ENCODE data around the gene DNAJB7.
A peak's percentile ranks its signal among the peaks of the same experiment; 100 is the strongest.

Gene DNAJB7

DNA sequence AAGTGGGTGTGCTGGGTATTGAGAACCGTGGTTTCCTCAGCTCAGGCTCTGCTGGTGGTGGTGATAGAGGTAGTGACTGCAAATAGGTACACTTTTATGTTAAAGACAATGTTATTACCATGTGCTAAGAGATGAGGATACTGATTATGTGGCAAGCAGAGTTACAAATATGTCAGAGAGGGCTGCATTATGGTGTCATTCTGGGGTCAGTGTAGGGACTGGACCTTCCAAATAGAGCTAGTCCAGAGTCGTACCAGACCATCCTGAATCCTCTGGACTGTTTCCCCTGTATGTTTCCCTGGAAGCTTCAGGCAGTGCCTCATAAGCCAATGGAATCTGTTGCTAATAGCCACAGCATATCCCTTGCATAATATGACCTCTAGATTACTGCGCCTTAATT, at the start of gene DNAJB7:
DNAJB7 (minus strand) TSS at position 101 of the 400 bp plus-strand sequence. CDS start 119 bp downstream, outside the sequence.
- H3K27ac Mint-ChIP-seq, result no peak within 1 kb of the TSS
- H3K27me3 Mint-ChIP-seq (ENCODE audit: low read depth), result no peaks in the 10 kb centered on the region
- peak within 1 kb of the TSS; percentile 33 to 64 (median 57) for H3K4me3 Mint-ChIP-seq
- TF ChIP-seq CTCF (IDR thresholded peaks at IDR 0.05; ENCODE audit: unreplicated experiment in 3 of 3), result no peak
- H3K4me1 Mint-ChIP-seq, result no peaks in the 10 kb centered on the region
- H3K9me3 Mint-ChIP-seq, result no peaks in the 10 kb centered on the region
- peaks cover 14% of the 10 kb centered on the region for H3K36me3 Mint-ChIP-seq (ENCODE audit: low read depth)

DNA sequence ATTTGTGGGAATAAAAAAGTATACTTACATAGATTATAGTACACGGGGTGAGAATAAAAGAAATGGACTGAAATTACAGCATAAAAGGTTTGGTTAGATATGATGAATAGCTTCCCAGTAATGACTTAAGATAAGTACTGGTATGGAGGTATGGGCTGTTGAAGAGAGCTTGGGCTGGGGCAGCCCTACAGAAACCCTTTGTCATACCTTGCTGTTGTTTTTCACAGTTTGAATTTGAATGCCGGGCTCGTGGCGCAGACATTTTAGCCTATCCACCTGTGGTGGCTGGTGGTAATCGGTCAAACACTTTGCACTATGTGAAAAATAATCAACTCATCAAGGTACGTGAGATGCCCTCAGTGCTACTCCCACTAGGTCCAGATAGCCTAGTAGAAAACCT, 47.0 kb upstream of the DNAJB7 start:
- no peaks in the 10 kb centered on the region for H3K27me3 Mint-ChIP-seq (ENCODE audit: low read depth)
- TF ChIP-seq CTCF (IDR thresholded peaks at IDR 0.05; ENCODE audit: unreplicated experiment in 3 of 3), result no peak
- H3K36me3 Mint-ChIP-seq (ENCODE audit: low read depth), result peaks cover 44% of the 10 kb centered on the region
- H3K4me3 Mint-ChIP-seq, result no peak overlapping the region
- H3K9me3 Mint-ChIP-seq, result no peaks in the 10 kb centered on the region
- no peak overlapping the region for H3K27ac Mint-ChIP-seq
- no peaks in the 10 kb centered on the region for H3K4me1 Mint-ChIP-seq

DNA sequence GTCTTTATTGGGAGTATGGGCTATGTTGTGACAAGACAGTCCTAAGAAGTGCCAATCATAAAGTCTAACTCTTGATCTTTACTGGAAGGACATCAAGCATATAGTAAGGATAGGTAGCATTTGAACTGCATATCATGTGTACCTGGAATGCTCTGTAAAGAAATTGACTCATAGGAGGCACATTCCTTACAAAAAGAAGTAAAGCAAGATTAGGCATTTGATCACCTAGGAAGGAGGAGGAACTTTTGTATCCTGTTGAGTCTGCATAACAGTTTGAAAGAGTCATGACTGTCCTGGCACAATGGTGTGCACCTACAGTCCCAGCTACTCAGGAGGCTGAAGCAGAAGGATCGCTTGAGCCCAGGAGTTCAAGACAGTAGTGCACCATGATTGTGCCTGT, 42.2 kb upstream of the DNAJB7 start:
- Mint-ChIP-seq H3K4me3 (no peak overlapping the region), H3K27me3 (ENCODE audit: low read depth) (no peaks in the 10 kb centered on the region), H3K4me1 (no peaks in the 10 kb centered on the region), H3K9me3 (no peaks in the 10 kb centered on the region), H3K27ac (no peak overlapping the region), H3K36me3 (ENCODE audit: low read depth) (peaks cover 30% of the 10 kb centered on the region)
- TF ChIP-seq CTCF (IDR thresholded peaks at IDR 0.05; ENCODE audit: unreplicated experiment in 3 of 3), result no peak

GRCh38 chr22:40898850-40899357, 37.0 kb upstream of the DNAJB7 start:
- peak; percentile 53 to 59 (median 53) for TF ChIP-seq CTCF (IDR thresholded peaks at IDR 0.05; ENCODE audit: unreplicated experiment in 3 of 3)
- no peak overlapping the region for H3K4me3 Mint-ChIP-seq
- peak overlapping the region in 2 of 3 experiments; percentile 8 to 45 for H3K27ac Mint-ChIP-seq
- peaks cover 20% of the 10 kb centered on the region for H3K36me3 Mint-ChIP-seq (ENCODE audit: low read depth)
- no peaks in the 10 kb centered on the region for H3K4me1 Mint-ChIP-seq
- H3K9me3 Mint-ChIP-seq, result no peaks in the 10 kb centered on the region
- no peaks in the 10 kb centered on the region for H3K27me3 Mint-ChIP-seq (ENCODE audit: low read depth)

- Mint-ChIP-seq H3K9me3 (no peaks in the 10 kb centered on the region), H3K27me3 (ENCODE audit: low read depth) (no peaks in the 10 kb centered on the region), H3K36me3 (ENCODE audit: low read depth) (peaks cover 25% of the 10 kb centered on the region), H3K27ac (no peak overlapping the region), H3K4me1 (no peaks in the 10 kb centered on the region), H3K4me3 (no peak overlapping the region)
- TF ChIP-seq CTCF (IDR thresholded peaks at IDR 0.05; ENCODE audit: unreplicated experiment in 3 of 3), result no peak
These were observed 32.5 kb upstream of the DNAJB7 start for GRCh38 chr22:40894417-40894816.

DNA sequence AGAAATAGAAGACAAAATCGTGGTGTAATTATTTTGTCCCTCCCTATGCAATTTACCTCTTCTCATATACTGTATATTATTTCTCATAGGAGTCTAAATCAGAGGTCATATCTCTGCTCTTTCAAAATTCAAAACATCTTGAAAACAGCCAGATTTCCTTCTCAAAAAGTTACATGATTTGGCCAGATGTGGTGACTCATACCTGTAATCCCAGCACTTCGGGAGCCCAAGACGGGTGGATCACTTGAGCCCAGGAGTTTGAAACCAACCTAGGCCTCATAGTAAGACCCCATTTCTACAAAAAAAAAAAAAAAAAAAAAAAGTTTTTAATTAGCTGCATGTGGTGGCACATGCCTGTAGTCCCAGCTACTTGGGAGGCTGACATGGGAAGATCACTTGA, 29.0 kb upstream of the DNAJB7 start:
- H3K36me3 Mint-ChIP-seq (ENCODE audit: low read depth), result peaks cover 48% of the 10 kb centered on the region

More for the DNA sequence above, 29.0 kb upstream of the DNAJB7 start:
- no peak overlapping the region for H3K4me3 Mint-ChIP-seq
- H3K27ac Mint-ChIP-seq, result no peak overlapping the region
- no peaks in the 10 kb centered on the region for H3K4me1 Mint-ChIP-seq
- H3K9me3 Mint-ChIP-seq, result no peaks in the 10 kb centered on the region
- H3K27me3 Mint-ChIP-seq (ENCODE audit: low read depth), result no peaks in the 10 kb centered on the region
- TF ChIP-seq CTCF (IDR thresholded peaks at IDR 0.05; ENCODE audit: unreplicated experiment in 3 of 3), result no peak
